SK-N-SH treated with all-trans-retinoic acid at 6 μM for 48 hours (cell line): ENCODE measurements around the gene FBXW11.
"Not testable (repeated sequence)": the region's sequence is repeated elsewhere in the genome, so short reads cannot be mapped to it uniquely, and the experiment has no call there.

Source experiments
- ATAC-seq: fragments of 200-7000 bp; cut with Tn5 transposase; 3 replicates; pipeline ENCODE4 v1.9.1; 2020; ENCODE audit warnings: mild to moderate bottlenecking, moderate library complexity
- ARNTL ChIP-seq: fragments of 450-650 bp; formaldehyde crosslinking; IDR thresholded peaks from 2 replicates; pipeline ENCODE4 v1.5.0; 2020; ENCODE audit warnings: low read depth, mild to moderate bottlenecking, moderate library complexity, borderline replicate concordance
- BACH2 ChIP-seq: fragments of 250-450 bp; sonication (Bioruptor Pico); IDR thresholded peaks from 2 replicates; pipeline ENCODE4 v1.9.0; 2021; ENCODE audit warnings: mild to moderate bottlenecking, borderline replicate concordance
- CSDC2 ChIP-seq: fragments of 250-450 bp; sonication (Bioruptor Pico); IDR thresholded peaks from 2 replicates; pipeline ENCODE4 v1.5.0; 2020; ENCODE audit warnings: mild to moderate bottlenecking, moderate library complexity
- CSRNP3 ChIP-seq: fragments of 250-450 bp; sonication (Bioruptor Pico); IDR thresholded peaks from 2 replicates; pipeline ENCODE4 v1.5.1; 2021; ENCODE audit warnings: mild to moderate bottlenecking, moderate library complexity
- GLIS3 ChIP-seq: fragments of 250-450 bp; sonication (Bioruptor Pico); IDR thresholded peaks from 2 replicates; pipeline ENCODE4 v1.5.0; 2020; ENCODE audit warnings: mild to moderate bottlenecking, moderate library complexity
- ISL1 ChIP-seq: fragments of 250-450 bp; sonication (Bioruptor Pico); IDR thresholded peaks from 2 replicates; pipeline ENCODE4 v2.1.2; 2022; ENCODE audit warnings: mild to moderate bottlenecking, moderate library complexity
- OSR1 ChIP-seq: fragments of 250-450 bp; sonication (Bioruptor Pico); IDR thresholded peaks from 2 replicates; pipeline ENCODE4 v1.8.0; 2022; ENCODE audit warnings: moderate library complexity, mild to moderate bottlenecking, inconsistent platforms
- POU6F1 ChIP-seq: fragments of 250-450 bp; sonication (Bioruptor Pico); IDR thresholded peaks from 2 replicates; pipeline ENCODE4 v1.8.0; 2021; ENCODE audit warnings: low read depth, mild to moderate bottlenecking, moderate library complexity, borderline replicate concordance
- PPARA ChIP-seq: fragments of 250-450 bp; sonication (Bioruptor Pico); IDR thresholded peaks from 2 replicates; pipeline ENCODE4 v1.5.0; 2020; ENCODE audit warnings: mild to moderate bottlenecking, borderline replicate concordance
- RARB ChIP-seq: fragments of 250-450 bp; sonication (Bioruptor Pico); IDR thresholded peaks from 2 replicates; pipeline ENCODE4 v1.8.0; 2021; ENCODE audit warnings: mild to moderate bottlenecking, moderate library complexity
- TCF4 ChIP-seq: fragments of 250-450 bp; sonication (Bioruptor Pico); IDR thresholded peaks from 2 replicates; pipeline ENCODE4 v1.8.0; 2021; ENCODE audit warnings: mild to moderate bottlenecking, moderate library complexity, borderline replicate concordance
- TOX ChIP-seq: fragments of 250-450 bp; sonication (Bioruptor Pico); IDR thresholded peaks from 2 replicates; pipeline ENCODE4 v1.8.0; 2021; ENCODE audit warnings: mild to moderate bottlenecking, moderate library complexity, borderline replicate concordance
- ZC3H10 ChIP-seq: fragments of 250-450 bp; sonication (Bioruptor Pico); IDR thresholded peaks from 2 replicates; pipeline ENCODE4 v1.5.1; 2021; ENCODE audit warnings: mild to moderate bottlenecking, moderate library complexity
- ZFP30 ChIP-seq: fragments of 450-650 bp; formaldehyde crosslinking; IDR thresholded peaks from 2 replicates; pipeline ENCODE4 v1.5.0; 2022; ENCODE audit warnings: mild to moderate bottlenecking, moderate library complexity
- ZNF565 ChIP-seq: fragments of 450-650 bp; formaldehyde crosslinking; conservative IDR thresholded peaks from 2 replicates; pipeline ENCODE4 v1.5.0; 2020; ENCODE audit warnings: low read depth, mild to moderate bottlenecking, moderate library complexity
- ZNF70 ChIP-seq: fragments of 450-650 bp; formaldehyde crosslinking; IDR thresholded peaks from 2 replicates; pipeline ENCODE4 v1.5.0; 2020; ENCODE audit warnings: mild to moderate bottlenecking, moderate library complexity
- ZNF8 ChIP-seq: fragments of 450-650 bp; formaldehyde crosslinking; IDR thresholded peaks from 2 replicates; pipeline ENCODE4 v1.5.0; 2020; ENCODE audit warnings: mild to moderate bottlenecking, moderate library complexity
- TF ChIP-seq, protein P1 (sequence below): fragments of 250-450 bp; sonication (Bioruptor Pico); IDR thresholded peaks from 2 replicates; pipeline ENCODE4 v1.5.0; 2020; ENCODE audit warnings: mild to moderate bottlenecking, moderate library complexity
- TF ChIP-seq, protein P2 (sequence below): fragments of 250-450 bp; sonication (Bioruptor Pico); IDR thresholded peaks from 2 replicates; pipeline ENCODE4 v1.5.1; 2020; ENCODE audit warnings: low read depth, mild to moderate bottlenecking, moderate library complexity

FBXW11 gene

DNA sequence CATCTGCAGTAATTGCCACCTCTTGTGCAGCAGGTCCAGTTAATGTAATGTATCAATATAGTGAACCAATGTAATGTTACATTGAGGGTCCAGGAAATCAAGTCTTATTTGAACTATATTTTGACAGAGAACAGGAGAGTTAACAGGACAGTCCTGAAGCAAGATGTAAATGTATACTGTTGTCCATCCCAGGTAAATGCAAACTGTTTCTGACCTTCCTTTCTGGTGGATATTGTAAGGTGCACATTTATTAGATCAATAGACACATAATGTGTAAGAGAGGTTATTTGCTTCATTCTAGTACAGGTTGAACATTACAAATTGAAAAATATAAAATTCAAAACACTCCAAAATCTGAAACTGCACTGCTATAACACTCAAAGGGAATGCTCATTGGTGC lies 23.4 kb upstream of the FBXW11 start (continued):
- no peak for TF ChIP-seq POU6F1 (CRISPR knock-in tag)
- TF ChIP-seq, all 23 proteins: peak for 0

- TF ChIP-seq GLIS3 (CRISPR knock-in tag) (no peak), OSR1 (CRISPR knock-in tag) (no peak), ZNF70 (CRISPR knock-in tag) (no peak), TOX (CRISPR knock-in tag) (no peak), PPARA (CRISPR knock-in tag) (no peak), RARB (no peak), CSDC2 (CRISPR knock-in tag) (no peak), TCF4 (no peak), BACH2 (CRISPR knock-in tag) (no peak)
- ATAC-seq: no peak
Observed at GRCh38 chr5:172028167-172028566, 21.7 kb upstream of the FBXW11 start.

- not testable (repeated sequence) for ATAC-seq
Observed at GRCh38 chr5:172020110-172020786, 13.8 kb upstream of the FBXW11 start.

GRCh38 chr5:172015346-172015745 lies 8.9 kb upstream of the FBXW11 start:
- no peak for ATAC-seq
- TF ChIP-seq ARNTL (CRISPR knock-in tag): no peak
- no peak for TF ChIP-seq ZFP30
- TF ChIP-seq ISL1 (CRISPR knock-in tag): no peak
- TF ChIP-seq BACH2 (CRISPR knock-in tag): no peak
- TF ChIP-seq ZNF70 (CRISPR knock-in tag): no peak

- ATAC-seq: no peak
- TF ChIP-seq BACH2 (CRISPR knock-in tag) (no peak), RARB (no peak), CSRNP3 (CRISPR knock-in tag) (no peak), CSDC2 (CRISPR knock-in tag) (no peak), ARNTL (CRISPR knock-in tag) (no peak), ZFP30 (no peak), ZNF8 (no peak), GLIS3 (CRISPR knock-in tag) (no peak), ZNF565 (no peak), ZC3H10 (CRISPR knock-in tag) (no peak), POU6F1 (CRISPR knock-in tag) (no peak), OSR1 (CRISPR knock-in tag) (no peak), PPARA (CRISPR knock-in tag) (no peak), TOX (CRISPR knock-in tag) (no peak)
- TF ChIP-seq, protein P1, sequence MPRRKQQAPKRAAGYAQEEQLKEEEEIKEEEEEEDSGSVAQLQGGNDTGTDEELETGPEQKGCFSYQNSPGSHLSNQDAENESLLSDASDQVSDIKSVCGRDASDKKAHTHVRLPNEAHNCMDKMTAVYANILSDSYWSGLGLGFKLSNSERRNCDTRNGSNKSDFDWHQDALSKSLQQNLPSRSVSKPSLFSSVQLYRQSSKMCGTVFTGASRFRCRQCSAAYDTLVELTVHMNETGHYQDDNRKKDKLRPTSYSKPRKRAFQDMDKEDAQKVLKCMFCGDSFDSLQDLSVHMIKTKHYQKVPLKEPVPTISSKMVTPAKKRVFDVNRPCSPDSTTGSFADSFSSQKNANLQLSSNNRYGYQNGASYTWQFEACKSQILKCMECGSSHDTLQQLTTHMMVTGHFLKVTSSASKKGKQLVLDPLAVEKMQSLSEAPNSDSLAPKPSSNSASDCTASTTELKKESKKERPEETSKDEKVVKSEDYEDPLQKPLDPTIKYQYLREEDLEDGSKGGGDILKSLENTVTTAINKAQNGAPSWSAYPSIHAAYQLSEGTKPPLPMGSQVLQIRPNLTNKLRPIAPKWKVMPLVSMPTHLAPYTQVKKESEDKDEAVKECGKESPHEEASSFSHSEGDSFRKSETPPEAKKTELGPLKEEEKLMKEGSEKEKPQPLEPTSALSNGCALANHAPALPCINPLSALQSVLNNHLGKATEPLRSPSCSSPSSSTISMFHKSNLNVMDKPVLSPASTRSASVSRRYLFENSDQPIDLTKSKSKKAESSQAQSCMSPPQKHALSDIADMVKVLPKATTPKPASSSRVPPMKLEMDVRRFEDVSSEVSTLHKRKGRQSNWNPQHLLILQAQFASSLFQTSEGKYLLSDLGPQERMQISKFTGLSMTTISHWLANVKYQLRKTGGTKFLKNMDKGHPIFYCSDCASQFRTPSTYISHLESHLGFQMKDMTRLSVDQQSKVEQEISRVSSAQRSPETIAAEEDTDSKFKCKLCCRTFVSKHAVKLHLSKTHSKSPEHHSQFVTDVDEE: no peak
- TF ChIP-seq, protein P2, sequence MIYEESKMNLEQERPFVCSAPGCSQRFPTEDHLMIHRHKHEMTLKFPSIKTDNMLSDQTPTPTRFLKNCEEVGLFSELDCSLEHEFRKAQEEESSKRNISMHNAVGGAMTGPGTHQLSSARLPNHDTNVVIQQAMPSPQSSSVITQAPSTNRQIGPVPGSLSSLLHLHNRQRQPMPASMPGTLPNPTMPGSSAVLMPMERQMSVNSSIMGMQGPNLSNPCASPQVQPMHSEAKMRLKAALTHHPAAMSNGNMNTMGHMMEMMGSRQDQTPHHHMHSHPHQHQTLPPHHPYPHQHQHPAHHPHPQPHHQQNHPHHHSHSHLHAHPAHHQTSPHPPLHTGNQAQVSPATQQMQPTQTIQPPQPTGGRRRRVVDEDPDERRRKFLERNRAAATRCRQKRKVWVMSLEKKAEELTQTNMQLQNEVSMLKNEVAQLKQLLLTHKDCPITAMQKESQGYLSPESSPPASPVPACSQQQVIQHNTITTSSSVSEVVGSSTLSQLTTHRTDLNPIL (CRISPR knock-in tag): no peak
Observed at GRCh38 chr5:172010278-172010677, 3.8 kb upstream of the FBXW11 start.
